G401 (cell line): ENCODE data around the gene TCN1. TPM values are rescaled to one million over a fixed set of nuclear protein-coding genes. Genes with fewer than 3 reads are reported as not detected.
"Not testable (repeated sequence)": the region's sequence is repeated elsewhere in the genome, so short reads cannot be mapped to it uniquely, and the experiment has no call there.

ENCODE experiments used
- DNase-seq: peaks from one replicate; pipeline ENCODE4 v3.0.0-alpha.2; 2015; ENCODE audit warnings: low spot score
- in situ Hi-C: cut with HindIII; loops from 2 replicates; pipeline ENCODE4 v1.10.0; 2016; ENCODE audit warnings: low sequenced_read_pairs, mixed read lengths
- total RNA-seq: library from RNA; depleted of rRNA; stranded (reverse); fragments of >200 nt; shearing (Covaris generic); gene quantifications from 2 replicates; pipeline ENCODE4 v1.2.3, GENCODE V29; 2014

The TCN1 gene
- total RNA-seq, 1 experiment from 2014 or later = not detected

DNA sequence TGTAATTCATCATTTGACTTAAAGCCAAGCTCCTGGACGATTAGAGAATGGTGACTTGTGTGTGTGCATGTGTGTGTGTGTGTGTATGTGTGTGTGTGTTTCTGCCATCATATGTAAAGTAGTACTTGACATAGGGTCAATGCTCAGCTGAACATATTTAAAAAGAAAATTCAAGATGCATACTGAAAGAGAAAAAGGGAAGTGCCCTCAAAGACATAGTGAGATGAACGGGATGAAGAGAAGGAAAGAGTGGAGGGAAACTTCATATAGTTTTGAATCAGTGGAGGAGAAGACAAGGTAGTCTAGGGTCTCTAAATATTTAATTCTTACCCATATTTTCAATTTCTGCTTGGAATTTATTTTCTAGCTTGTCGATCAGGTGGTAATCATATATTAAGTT lies 4.0 kb downstream of the TCN1 start:
- no peak for DNase-seq
- in situ Hi-C loops = no loop called here

DNA sequence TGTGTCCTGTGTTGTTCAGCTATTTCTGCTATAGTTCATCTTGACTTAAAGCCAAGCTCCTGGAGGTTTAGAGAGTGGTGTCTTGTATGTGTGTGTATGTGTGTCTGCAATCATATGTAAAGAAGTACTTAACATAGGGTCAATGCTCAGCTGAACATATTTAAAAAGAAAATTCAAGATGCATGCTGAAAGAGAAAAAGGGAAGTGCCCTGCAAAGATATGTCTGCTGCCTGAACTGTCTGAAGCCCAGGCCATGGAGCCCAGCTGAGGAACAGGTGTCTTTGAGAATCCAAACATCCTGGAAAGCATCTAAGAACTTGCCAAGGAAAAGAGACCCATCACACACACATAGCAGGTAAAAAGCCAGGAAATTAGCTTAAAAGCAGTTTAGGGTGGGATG lies 6.6 kb downstream of the TCN1 start:
- no peak for DNase-seq
- in situ Hi-C loops = no loop called here

DNA sequence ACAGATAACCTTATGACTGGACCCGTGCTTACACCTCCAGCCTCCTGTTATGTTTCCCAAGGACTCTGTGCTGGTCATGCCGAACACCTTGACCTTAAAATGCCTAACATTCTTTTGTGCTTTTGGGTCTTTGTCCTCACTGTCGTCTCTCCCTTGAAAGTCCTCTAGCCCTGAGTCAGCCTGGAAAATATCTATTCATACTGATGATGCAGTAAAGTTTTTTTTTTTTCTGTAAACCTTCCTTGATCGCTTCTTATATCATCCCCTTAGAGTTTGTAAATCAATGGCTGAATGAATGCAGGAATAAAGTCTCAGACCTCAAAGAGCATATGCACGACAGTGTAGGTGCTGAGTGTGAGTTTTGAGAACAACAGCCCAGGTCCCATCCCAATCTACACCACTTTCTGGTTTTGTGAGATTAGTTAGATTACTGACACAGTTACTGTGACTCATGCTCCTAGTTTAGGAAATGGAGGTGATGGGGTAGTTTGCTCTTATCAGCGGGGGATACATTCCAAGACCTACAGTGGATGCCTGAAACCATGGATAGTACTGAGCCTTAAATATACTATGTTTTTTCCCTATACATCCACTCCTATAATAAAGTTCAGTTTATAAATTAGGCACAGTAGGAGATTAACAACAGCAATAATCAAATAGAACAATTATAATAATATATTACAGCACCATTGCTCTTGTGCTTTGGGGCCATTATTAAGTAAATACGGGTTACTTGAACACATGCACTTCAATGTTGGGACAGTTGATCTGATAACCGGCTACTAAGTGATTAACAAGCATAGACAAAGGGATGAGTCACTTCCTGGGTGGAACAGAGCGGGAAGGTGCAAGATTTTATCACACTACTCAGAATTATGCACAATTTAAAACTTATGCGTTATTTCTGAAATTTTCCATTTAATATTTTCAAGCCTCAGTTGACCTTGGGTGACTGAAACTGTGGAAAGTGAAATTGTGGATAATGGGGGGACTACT lies 8.6 kb downstream of the TCN1 start:
- in situ Hi-C loops = no loop called here
- DNase-seq = no peak

DNA sequence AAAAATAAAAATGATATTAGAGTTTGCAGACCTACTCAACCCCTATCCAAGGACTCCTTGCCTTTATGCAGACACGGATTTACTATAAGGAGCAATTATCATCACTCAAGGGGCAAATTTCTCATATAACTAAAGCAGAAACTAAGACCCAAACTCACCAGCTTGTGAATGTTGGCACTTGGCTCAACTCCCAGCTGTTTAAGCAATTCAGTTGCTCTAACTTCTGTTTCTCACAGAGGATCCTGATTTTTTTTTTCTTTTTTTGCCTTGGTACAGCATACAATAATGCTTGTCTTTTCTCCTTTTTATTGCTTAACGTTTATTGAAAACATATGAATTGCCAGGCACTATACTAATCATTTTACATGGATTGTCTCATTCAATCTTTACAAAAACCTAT lies 11.4 kb downstream of the TCN1 start:
- DNase-seq = no peak
- in situ Hi-C loops = no loop called here

DNA sequence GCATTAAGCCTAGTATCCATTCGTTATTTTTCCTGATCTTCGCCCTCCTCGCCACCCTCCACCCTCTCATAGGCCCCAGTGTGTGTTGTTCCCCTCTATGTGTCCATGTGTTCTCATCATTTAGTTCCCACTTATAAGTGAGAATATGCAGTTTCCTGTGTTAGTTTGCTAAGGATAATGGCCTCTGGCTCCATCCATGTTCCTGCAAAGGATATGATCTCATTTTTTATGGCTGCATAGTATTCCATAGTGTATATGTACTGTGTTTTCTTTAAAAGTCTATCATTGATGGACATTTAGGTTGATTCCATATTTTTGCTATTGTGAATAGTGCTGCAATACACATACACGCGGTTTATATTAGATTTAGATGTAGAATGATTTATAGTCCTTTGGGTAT lies 14.9 kb downstream of the TCN1 start:
- in situ Hi-C loops, DNase-seq: not testable (repeated sequence)

DNA sequence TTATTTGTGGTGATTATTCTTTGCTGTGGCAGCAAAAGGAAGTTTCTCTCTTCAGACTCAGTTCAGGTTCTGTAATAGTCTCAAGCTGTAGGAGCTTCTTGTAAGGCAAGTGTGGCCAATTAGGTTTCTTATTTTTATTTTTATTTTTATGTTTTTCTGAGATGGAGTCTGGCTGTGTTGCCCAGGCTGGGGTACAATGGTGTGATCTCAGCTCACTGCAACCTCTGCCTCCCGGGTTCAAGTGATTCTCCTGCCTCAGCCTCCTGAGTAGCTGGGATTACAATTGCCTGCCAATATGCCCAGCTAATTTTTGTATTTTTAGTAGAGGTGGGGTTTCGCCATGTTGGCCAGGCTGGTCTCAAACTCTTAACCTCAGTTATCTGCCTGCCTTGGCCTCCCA lies 16.7 kb downstream of the TCN1 start:
- DNase-seq, in situ Hi-C loops: not testable (repeated sequence)

DNA sequence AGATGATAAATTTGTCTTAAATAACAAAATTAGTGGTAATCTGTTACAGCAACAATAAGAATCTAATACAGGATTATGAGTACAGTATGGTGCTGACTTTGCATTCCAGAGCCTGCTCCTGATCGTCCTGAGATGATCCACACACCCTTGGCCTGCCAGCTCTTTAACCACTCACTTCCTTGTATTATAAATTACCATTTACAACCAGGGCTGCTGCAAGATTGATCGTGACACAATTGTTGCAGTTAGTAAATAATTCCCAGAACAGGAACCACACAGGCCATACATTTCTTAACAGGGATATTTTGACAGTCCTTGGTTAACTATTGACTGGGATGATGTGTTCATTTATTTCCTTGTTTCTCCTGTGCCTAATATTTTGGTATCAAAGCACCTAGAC lies 17.2 kb downstream of the TCN1 start:
- in situ Hi-C loops = no loop called here

DNA sequence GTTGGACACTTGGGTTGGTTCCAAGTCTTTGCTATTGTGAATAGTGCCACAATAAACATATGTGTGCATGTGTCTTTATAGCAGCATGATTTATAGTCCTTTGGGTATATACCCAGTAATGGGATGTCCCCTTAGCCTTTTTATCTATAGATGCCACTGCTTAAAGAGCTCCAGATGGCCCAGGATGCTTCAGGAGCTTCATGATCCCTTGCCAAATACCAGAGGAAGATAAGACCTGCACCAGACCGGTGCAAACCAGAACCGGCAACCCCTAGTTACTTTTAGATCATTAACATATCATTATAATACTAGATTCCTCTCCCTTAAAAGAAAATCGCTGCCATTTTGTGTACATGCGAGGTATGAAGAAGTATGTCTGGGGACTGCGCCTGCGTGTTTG lies 17.8 kb downstream of the TCN1 start:
- in situ Hi-C loops, DNase-seq: not testable (repeated sequence)

More for the DNA sequence above, 17.2 kb downstream of the TCN1 start:
- no peak for DNase-seq

DNA sequence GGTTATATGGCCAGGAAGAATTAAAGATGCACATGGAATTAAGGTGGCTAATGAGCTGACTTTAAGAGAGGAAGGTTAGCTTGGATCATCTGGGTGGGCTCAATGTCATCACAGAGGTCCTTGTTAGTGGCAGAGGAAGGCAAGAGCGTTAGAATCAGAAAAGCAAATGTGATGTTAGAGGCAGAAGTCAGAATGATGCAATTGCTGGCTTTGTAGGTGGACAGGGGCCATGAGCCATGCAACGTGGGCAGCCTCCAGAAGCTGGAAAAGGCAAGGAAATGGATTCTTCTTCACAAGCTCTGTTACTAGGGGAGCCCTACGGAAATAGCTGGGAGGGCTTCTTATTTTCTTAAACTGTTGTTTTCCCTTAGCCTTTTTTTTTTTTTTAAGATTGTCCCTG lies 18.7 kb downstream of the TCN1 start:
- in situ Hi-C loops = no loop called here
- DNase-seq = no peak

DNA sequence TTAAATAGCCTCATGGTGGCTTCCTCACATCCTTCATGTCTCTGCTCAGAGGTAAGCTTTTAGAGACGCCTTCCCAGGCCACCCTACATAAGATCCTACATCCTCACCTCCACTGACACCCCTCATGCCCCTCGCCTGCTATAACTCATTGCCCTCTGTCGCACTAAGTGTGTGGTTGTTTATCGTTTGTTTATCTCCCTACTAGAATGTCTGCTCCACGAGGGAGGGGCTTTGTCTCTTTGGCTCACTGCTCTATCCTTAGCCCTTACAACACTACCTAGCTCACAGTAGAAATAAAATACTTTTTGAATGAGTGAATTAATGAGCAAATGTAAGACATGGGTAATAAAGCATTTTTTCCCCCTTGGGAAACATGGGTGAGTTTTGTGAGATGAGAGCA lies 19.7 kb downstream of the TCN1 start:
- no peak for DNase-seq
- in situ Hi-C loops = no loop called here

DNA sequence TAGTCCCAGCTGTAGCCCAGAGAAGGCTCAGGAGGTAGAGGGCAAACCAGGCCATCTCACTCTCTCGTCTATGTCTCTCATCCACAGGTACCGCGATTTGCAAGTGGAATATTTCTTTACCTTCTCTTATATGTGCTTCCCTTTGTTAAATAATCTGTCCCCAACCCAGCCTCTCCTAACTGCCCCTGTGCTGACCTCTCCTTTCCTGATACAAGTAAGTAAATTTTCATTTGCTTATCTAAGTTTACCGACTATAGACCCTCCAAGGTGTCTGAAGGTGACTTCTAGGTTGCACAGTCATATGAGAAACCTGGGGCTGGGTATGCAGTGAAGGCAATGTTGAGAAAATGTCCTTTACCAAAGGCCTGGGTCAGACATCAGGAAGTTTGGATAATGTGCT lies 20.9 kb downstream of the TCN1 start, which contains the start of gene CBLIF:
CBLIF (minus strand) TSS at position 101 of the 400 bp plus-strand sequence; CDS start at position 55, 46 bp downstream.
- no peak for DNase-seq
- in situ Hi-C loops = no loop called here

DNA sequence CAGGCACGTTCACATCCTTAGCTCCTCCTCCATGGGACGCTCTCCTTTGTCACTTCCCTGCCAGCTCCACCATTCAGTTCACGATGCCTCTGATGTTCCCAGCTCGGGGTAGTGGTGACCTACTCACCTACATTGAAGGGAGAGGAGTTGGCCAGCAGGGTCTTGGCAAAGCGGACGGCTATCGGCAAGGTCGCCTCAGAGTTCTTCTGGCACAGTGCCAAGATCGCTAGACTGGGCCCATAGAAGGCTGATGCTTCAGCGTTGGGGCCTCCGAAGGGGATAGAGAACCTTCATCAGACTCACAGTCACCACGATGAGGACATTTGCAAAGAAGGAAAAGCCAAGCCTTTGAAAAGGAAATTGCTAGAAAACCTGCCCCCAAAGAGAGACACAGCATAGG lies 24.0 kb downstream of the TCN1 start:
- in situ Hi-C loops = no loop called here
- DNase-seq = no peak

DNA sequence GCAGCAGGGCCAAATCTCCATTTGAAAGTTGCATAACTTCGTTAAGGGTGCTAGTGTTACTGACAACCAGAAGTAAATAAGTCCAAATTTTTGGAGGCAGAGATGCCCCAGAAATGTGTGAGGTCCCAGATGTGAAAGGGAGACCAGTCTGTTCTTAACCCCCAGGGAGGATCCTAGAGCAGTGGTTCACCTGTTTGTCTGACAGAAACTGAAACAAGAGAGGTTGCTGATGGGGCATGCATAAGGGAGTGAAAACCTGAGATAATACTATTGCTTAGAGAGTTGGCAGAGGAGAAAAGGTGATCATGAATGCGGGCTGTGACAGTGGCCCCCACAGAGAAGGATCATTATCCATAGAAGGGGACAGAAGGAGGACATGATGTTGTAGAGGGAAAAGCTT lies 24.8 kb downstream of the TCN1 start:
- no peak for DNase-seq
- in situ Hi-C loops = no loop called here

DNA sequence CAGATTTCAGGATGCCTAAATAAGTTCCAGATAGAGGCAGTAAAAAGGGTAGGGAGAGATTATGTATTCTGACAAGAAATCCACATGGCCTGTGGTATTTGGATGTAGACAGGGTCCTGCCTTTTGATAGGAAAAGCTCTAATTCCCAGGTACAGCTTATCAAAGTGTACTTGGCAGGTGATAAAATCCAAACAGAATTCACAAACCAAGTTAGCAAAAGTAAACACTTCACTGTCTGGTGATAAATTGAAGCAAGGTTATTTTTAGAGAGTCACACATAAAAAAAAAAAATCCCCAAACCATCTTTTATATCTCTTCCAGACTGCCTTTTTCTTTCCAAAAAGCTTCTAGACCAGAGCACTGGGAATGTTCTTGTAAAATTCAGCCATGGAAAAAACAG lies 26.7 kb downstream of the TCN1 start:
- in situ Hi-C loops = no loop called here
- no peak for DNase-seq

DNA sequence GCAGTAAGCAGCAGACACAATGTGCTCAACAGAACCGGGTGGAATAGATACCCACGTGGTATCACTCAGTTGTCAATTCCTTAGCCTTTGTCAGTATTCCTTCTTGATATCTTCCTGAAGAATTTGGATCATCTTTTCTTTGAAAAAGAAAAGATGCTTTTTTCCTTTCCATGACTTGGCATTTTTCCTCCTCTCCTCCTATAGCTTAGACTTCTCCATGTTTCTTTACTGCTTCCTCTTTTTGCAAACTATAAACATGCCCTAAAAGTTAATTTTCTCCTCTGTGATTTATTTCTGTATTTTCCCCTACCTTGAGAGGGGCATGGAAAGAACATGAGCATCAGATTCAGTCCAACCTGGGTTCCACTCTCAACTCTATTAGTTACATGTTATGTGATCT lies 32.7 kb downstream of the TCN1 start:
- in situ Hi-C loops = no loop called here
- no peak for DNase-seq

DNA sequence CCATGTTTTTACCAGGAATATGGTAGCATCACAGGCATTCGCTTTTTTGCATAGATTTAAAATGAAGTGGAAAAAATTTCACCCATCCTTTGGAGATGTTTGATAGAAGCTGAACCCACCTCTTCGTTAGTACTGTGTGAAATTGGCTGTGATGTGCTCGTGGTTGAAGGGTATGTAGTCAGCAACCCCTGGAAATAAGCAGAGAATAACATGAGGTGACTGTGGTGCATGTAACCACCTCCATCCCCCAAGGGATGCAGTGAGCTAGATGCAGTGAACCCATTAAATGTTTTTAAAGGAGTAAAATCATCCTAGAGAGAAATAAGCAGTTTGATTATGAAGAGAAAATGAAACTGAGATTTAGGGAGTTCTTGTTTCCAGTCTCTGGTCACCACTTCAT lies 36.9 kb downstream of the TCN1 start:
- in situ Hi-C loops = no loop called here
- no peak for DNase-seq

DNA sequence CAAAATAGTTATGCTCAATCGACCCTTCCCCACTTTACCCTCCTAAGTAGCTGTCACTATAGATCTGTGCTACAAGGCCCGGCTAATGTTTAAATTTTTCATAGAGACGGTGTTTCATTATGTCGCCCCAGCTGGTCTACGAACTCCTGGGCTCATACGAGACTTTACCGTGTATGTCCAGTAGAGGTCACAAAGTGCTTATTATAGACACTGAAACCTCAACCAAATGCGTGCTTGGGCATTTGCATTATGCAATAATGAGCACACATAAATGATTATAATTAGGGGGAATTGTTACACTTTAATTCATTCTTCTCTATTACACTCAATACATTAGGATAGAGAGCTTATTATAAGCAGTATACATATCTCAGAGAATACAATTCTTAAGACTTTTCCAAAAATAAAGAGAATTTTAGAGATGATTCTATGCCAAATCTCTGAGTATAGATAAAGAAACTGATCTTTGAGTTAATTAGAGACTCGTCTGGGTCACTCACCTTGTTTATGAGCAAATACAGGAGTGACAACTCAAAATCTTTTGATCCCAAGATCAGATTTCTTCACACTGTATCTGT lies 43.2 kb downstream of the TCN1 start:
- in situ Hi-C loops = no loop called here
- peak; percentile 67 for DNase-seq

DNA sequence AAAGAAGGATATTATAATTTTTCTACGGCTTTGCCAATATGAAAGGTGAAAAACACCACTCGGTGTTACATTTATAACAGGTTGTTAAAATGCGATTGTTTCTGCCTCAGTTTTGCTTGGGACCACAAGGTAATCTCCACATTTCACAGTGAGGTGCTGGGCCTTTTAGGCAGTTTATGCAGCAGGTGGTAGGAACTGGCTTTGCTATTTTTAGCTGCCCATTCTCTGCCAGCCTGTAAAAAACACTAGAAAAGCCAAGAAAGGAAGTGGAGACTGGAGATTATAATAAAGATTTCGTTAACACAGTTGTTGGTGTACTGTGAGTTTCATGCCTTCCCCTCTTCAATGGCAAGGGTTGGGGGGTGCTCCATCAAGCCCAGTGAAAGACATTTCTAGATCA lies 47.7 kb downstream of the TCN1 start:
- in situ Hi-C loops = no loop called here
- DNase-seq = peak; percentile 23

DNA sequence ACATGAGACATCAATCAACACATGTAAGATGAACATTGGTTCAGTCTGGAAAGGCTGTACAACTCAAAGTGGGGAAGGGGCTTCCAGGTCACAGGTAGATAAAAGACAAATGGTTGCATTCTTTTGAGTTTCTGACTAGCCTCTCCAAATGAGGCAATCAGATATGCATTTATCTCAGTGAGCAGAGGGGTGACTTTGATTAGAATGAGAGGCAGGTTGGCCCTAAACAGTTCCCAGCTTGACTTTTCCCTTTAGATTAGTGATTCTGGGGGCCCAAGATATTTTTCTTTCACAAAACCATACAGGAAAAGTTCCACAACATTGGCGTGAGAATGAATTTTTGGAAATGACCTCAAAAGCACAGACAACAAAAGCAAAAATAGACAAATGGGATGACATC lies 49.9 kb downstream of the TCN1 start:
- in situ Hi-C loops, DNase-seq: not testable (repeated sequence)

DNA sequence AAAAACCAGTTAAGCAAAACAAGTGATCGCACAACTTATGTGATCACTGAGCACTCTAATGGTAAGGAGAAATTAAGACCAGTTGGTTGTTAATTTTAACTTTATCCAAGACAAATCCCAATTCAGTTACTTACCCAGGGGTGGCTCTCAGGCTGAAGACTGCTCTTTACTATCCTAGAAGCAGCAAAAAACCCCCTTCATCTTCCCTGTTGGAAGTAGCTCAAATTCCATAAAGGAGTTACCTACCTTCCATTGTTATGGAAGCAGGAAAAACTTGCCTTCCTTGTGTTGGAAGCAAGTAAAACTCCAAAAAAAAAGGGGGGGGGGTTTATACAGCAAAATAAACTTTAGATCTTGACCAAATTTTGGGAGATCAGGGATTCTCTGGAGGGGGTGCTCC lies 50.5 kb downstream of the TCN1 start:
- in situ Hi-C loops = no loop called here
- DNase-seq = no peak

DNA sequence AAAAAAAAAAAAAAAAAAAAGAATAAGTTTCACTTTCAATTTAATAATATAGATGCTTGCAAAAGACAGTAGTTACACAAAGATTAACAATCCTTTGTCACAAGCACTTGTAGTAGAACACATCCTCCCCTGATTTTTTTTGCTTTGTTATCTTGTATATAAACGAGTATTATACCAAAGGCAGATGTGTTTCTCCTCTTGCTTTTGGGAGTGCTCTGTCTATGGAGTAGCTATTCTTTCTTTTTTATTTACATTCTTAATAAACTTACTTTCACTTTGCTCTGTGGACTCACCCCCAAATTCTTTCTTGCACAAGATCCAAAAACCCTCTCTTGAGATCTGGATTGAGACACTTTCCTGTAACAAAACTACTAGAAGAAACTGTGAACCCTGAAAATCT lies 52.3 kb downstream of the TCN1 start:
- DNase-seq = no peak
- in situ Hi-C loops = no loop called here
